ENCODE measurements around the gene KIF6.

The KIF6 gene

DNA sequence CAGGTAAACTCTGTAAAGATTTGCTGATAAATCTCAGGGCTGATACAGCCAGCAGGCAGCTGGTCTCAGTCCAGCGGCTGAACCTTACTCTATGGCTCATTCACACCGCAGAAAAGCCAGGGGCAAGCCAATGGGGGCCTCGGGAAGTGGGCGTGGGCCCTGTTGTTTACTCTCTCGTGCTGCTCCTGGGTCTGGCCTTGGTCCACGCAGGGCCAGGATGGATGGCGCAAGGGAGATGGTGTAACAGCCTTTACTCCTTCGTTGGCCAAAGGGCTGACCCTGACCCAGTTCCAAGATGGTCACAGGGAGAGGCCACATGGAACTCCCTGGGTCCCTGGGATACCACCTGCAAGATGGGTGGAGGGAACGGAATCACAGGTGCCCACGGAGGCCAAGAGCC is 427.1 kb downstream of the KIF6 start:
- no peak for DNase-seq (ENCODE audit: low read depth in 1 of 2, low spot score in 1 of 2)
- TF ChIP-seq SPI1 (IDR thresholded peaks at IDR 0.05; ENCODE audit: borderline replicate concordance, low read depth) (no peak), REST (IDR thresholded peaks at IDR 0.05; ENCODE audit: insufficient replicate concordance, low read depth) (no peak), CTCF (IDR thresholded peaks at IDR 0.05; ENCODE audit: insufficient read depth, low read length) (no peak), POLR2AphosphoS5 (IDR thresholded peaks at IDR 0.05; ENCODE audit: low read depth) (no peak)
- Histone ChIP-seq H3K4me3 (replicated peaks; ENCODE audit: insufficient read depth, low read length) (no peak overlapping the region), H3K27me3 (ENCODE audit: insufficient read depth, poor library complexity, severe bottlenecking) (no peaks in the 10 kb centered on the region), H3K27ac (replicated peaks) (no peak overlapping the region)

GRCh38 chr6:39296745-39297640 is 428.2 kb downstream of the KIF6 start:
- no peak overlapping the region for H3K4me3 ChIP-seq (replicated peaks; ENCODE audit: insufficient read depth, low read length)
- H3K27me3 ChIP-seq (ENCODE audit: insufficient read depth, poor library complexity, severe bottlenecking), result no peaks in the 10 kb centered on the region
- H3K27ac ChIP-seq (replicated peaks), result no peak overlapping the region
- TF ChIP-seq GABPA (IDR thresholded peaks at IDR 0.05; ENCODE audit: low read depth) (no peak), SPI1 (IDR thresholded peaks at IDR 0.05; ENCODE audit: borderline replicate concordance, low read depth) (no peak), CTCF (IDR thresholded peaks at IDR 0.05; ENCODE audit: insufficient read depth, low read length) (no peak), REST (IDR thresholded peaks at IDR 0.05; ENCODE audit: insufficient replicate concordance, low read depth) (no peak), POLR2AphosphoS5 (IDR thresholded peaks at IDR 0.05; ENCODE audit: low read depth) (no peak)
- DNase-seq (ENCODE audit: low read depth in 1 of 2, low spot score in 1 of 2), result no peak

DNA sequence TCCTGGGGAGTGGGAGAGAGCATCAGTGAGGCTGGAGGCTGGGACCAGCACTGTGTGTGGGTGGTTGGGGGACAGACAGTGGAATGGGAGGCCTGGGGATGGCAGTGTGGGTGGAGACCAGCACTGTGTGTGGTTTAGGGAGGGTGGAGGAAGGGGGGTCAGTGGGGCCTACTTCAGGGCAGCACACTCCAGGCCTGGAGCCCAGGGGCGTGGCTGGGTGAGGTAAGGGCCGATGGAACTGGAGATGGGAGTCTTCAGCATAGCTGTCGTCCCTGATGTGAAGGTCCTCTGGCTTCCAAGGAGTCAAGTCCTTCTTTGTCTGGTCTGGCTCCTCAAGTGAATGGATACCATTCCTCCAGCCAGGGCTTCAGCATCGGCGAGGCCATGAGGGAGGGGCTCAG is 429.6 kb downstream of the KIF6 start:
- DNase-seq (ENCODE audit: low read depth in 1 of 2, low spot score in 1 of 2), result no peak
- no peak overlapping the region for H3K4me3 ChIP-seq (replicated peaks; ENCODE audit: insufficient read depth, low read length)
- no peak overlapping the region for H3K27ac ChIP-seq (replicated peaks)
- no peaks in the 10 kb centered on the region for H3K27me3 ChIP-seq (ENCODE audit: insufficient read depth, poor library complexity, severe bottlenecking)
- TF ChIP-seq REST (IDR thresholded peaks at IDR 0.05; ENCODE audit: insufficient replicate concordance, low read depth), result no peak
- no peak for TF ChIP-seq SPI1 (IDR thresholded peaks at IDR 0.05; ENCODE audit: borderline replicate concordance, low read depth)
- no peak for TF ChIP-seq POLR2AphosphoS5 (IDR thresholded peaks at IDR 0.05; ENCODE audit: low read depth)
- no peak for TF ChIP-seq CTCF (IDR thresholded peaks at IDR 0.05; ENCODE audit: insufficient read depth, low read length)
- no peak for TF ChIP-seq GABPA (IDR thresholded peaks at IDR 0.05; ENCODE audit: low read depth)
